Endodermal cell (in vitro differentiated cells): ENCODE results near the gene ESR1. TPM values are rescaled to one million over a fixed set of nuclear protein-coding genes. Genes with fewer than 3 reads are reported as not detected.

ENCODE experiments used
- DNase-seq: peaks from one replicate; pipeline ENCODE4 v3.0.0-alpha.2; 2017
- H3K27ac ChIP-seq: 2 replicates; pipeline ENCODE4 v1.5.1; 2013; ENCODE audit warnings: mild to moderate bottlenecking, low read depth, low read length, moderate library complexity
- H3K27me3 ChIP-seq: 2 replicates; pipeline ENCODE4 v1.6.1; 2013; ENCODE audit warnings: mild to moderate bottlenecking, low read length, moderate library complexity; ENCODE audit not compliant: insufficient read depth, control insufficient read depth, poor library complexity, severe bottlenecking
- H3K36me3 ChIP-seq: 2 replicates; pipeline ENCODE4 v1.7.0; 2013; ENCODE audit warnings: mild to moderate bottlenecking, low read length, moderate library complexity; ENCODE audit not compliant: control insufficient read depth, insufficient read depth
- H3K4me1 ChIP-seq: one replicate; pipeline ENCODE4 v1.7.0; 2013; ENCODE audit warnings: low read length; ENCODE audit not compliant: control insufficient read depth, insufficient read depth
- H3K4me3 ChIP-seq: 2 replicates; pipeline ENCODE4 v1.5.1; 2013; ENCODE audit warnings: mild to moderate bottlenecking, low read length, moderate library complexity
- H3K9ac ChIP-seq: 2 replicates; pipeline ENCODE4 v1.6.1; 2013; ENCODE audit warnings: mild to moderate bottlenecking, low read length, moderate library complexity; ENCODE audit not compliant: poor library complexity, severe bottlenecking; ENCODE audit errors: extremely low read depth
- H3K9me3 ChIP-seq: 2 replicates; pipeline ENCODE4 v1.6.1; 2013; ENCODE audit warnings: mild to moderate bottlenecking, low read length, moderate library complexity; ENCODE audit not compliant: control insufficient read depth
- H3K27ac Mint-ChIP-seq: 2 replicates; pipeline ENCODE4 v1.8.0; 2020; ENCODE audit warnings: mixed read lengths
- H3K27me3 Mint-ChIP-seq: 2 replicates; pipeline ENCODE4 v1.8.0; 2021; ENCODE audit warnings: mild to moderate bottlenecking, mixed read lengths; ENCODE audit not compliant: insufficient read depth
- H3K36me3 Mint-ChIP-seq: 2 replicates; pipeline ENCODE4 v1.8.0; 2020; ENCODE audit warnings: low read depth, mixed read lengths
- H3K4me1 Mint-ChIP-seq: 2 replicates; pipeline ENCODE4 v1.8.0; 2020; ENCODE audit warnings: mixed read lengths
- H3K4me3 Mint-ChIP-seq: 2 replicates; pipeline ENCODE4 v1.8.0; 2020; ENCODE audit warnings: mild to moderate bottlenecking, moderate library complexity, mixed read lengths
- H3K9me3 Mint-ChIP-seq: 2 replicates; pipeline ENCODE4 v1.8.0; 2020; ENCODE audit warnings: mild to moderate bottlenecking, mixed read lengths
- WGBS, 2 experiments: methylation state at CpG; one replicate each; pipeline versions ENCODE4 v1.1.5 to v1.1.7; 2013; ENCODE audit warnings: missing lambda C conversion rate in 2 of 2, mixed read lengths in 1 of 2; ENCODE audit not compliant: insufficient coverage in 1 of 2, insufficient read length in 1 of 2; 5-methylcytosine and 5-hydroxymethylcytosine counted together
- total RNA-seq, 2 donors: library from RNA; stranded (reverse); fragmentation: NEBNext Ultra II Directional in 1 of 2; extraction: Animal tissue kit (Norgen Biotek cat#: 25700) in 1 of 2; gene quantifications; 2 replicates in 1 of 2; 3 replicates in 1 of 2; pipeline ENCODE4 v1.2.1, GENCODE V29; 2021
- TF ChIP-seq, protein P1 (sequence below): fragments of 200-600 bp; sonication (generic); conservative IDR thresholded peaks from 2 replicates; pipeline ENCODE4 v1.5.0; 2021; ENCODE audit warnings: antibody characterized with exemption, mild to moderate bottlenecking

Gene ESR1
- total RNA-seq, 2 donors from 2014 or later: not detected

DNA sequence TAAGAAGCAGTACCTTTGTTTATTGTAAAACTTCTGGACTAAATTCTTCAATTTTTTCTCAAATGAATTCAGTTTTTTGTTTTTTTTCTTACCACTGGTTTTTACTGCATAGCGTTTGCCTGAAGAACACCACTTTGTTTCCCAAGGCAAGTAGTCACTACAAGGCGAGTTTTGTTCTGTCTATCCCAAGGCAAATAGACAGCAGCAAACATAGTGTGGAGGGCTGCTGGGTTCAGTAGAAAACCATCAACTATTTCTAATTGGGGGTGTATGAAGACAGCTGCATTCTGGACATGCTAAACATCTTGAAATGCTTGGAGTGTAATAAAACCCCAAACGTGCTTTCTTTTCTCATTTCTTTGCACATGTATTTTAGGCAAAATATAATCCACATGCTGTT is 197.4 kb downstream of the ESR1 start:
- 67% methylated on average over 3 of the region's 3 CpGs; no CpG with 5 or more reads in 1 of the 2 experiments for WGBS, 2 experiments
- H3K36me3 Mint-ChIP-seq: no peaks in the 10 kb centered on the region
- no peak overlapping the region for H3K4me3 ChIP-seq
- H3K27ac ChIP-seq: no peak overlapping the region
- H3K4me1 Mint-ChIP-seq: no peaks in the 10 kb centered on the region
- H3K27me3 Mint-ChIP-seq: no peaks in the 10 kb centered on the region
- H3K9me3 Mint-ChIP-seq: no peaks in the 10 kb centered on the region
- no peaks in the 10 kb centered on the region for H3K9me3 ChIP-seq
- H3K4me3 Mint-ChIP-seq: no peak overlapping the region
- TF ChIP-seq, protein P1, sequence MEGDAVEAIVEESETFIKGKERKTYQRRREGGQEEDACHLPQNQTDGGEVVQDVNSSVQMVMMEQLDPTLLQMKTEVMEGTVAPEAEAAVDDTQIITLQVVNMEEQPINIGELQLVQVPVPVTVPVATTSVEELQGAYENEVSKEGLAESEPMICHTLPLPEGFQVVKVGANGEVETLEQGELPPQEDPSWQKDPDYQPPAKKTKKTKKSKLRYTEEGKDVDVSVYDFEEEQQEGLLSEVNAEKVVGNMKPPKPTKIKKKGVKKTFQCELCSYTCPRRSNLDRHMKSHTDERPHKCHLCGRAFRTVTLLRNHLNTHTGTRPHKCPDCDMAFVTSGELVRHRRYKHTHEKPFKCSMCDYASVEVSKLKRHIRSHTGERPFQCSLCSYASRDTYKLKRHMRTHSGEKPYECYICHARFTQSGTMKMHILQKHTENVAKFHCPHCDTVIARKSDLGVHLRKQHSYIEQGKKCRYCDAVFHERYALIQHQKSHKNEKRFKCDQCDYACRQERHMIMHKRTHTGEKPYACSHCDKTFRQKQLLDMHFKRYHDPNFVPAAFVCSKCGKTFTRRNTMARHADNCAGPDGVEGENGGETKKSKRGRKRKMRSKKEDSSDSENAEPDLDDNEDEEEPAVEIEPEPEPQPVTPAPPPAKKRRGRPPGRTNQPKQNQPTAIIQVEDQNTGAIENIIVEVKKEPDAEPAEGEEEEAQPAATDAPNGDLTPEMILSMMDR: no peak
- no peak overlapping the region for H3K27ac Mint-ChIP-seq
- H3K36me3 ChIP-seq: no peaks in the 10 kb centered on the region
- H3K27me3 ChIP-seq: no peaks in the 10 kb centered on the region
- no peak overlapping the region for H3K9ac ChIP-seq
- DNase-seq: no peak
- no peaks in the 10 kb centered on the region for H3K4me1 ChIP-seq

DNA sequence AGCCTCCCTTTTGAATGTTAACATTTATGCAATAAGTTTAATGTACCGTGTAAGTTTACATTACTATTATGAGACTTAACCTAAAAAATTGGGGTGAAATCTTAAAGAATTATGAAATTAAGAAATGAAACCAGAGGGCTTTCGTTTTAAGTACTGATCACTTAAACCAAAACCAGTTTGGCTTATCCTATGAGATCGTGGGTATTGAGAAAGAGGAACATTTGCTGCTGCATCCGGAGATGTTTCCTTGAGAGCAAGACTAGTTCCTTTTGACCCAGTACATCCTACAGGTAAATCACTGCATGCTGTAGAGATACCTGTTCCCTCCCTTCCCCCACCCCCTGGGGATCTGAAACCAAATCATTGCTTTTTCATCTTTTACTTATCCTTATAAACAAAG is 201.3 kb downstream of the ESR1 start:
- Mint-ChIP-seq H3K36me3 (no peaks in the 10 kb centered on the region), H3K27ac (no peak overlapping the region), H3K9me3 (no peaks in the 10 kb centered on the region), H3K4me1 (peaks cover 3% of the 10 kb centered on the region), H3K27me3 (no peaks in the 10 kb centered on the region), H3K4me3 (no peak overlapping the region)
- Histone ChIP-seq H3K27me3 (no peaks in the 10 kb centered on the region), H3K27ac (no peak overlapping the region), H3K4me3 (no peak overlapping the region), H3K36me3 (no peaks in the 10 kb centered on the region), H3K9ac (no peak overlapping the region), H3K4me1 (no peaks in the 10 kb centered on the region), H3K9me3 (no peaks in the 10 kb centered on the region)
- WGBS, 2 experiments: 87 to 100% methylated on average over 2 to 3 of the region's 4 CpGs
- TF ChIP-seq, protein P1: no peak
- no peak for DNase-seq

DNA sequence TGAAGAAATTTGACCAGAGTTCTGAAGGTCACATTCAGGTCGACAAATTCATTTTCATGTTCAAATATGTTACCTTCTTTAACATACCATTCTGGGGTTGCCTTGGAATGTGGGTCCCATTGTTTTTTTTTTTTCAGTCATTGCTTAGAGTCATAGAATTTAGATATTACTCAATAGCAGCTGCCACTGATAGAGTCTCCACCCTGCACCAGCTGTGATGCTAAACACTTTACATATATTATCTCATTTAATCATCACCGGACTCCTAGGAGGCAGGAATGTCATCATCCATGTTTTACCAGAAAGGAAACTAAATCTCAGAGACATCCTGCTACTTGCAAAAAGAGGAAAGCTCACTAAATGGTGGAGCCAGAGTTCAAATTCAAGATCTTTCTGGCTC is 204.7 kb downstream of the ESR1 start:
- H3K4me1 ChIP-seq: no peaks in the 10 kb centered on the region
- no peak overlapping the region for H3K9ac ChIP-seq
- Mint-ChIP-seq H3K36me3 (no peaks in the 10 kb centered on the region), H3K27me3 (no peaks in the 10 kb centered on the region), H3K9me3 (no peaks in the 10 kb centered on the region), H3K27ac (no peak overlapping the region), H3K4me1 (peaks cover 3% of the 10 kb centered on the region), H3K4me3 (no peak overlapping the region)
- WGBS, 2 experiments: 90 to 100% methylated on average over 2 of the region's 2 CpGs
- H3K9me3 ChIP-seq: no peaks in the 10 kb centered on the region
- TF ChIP-seq, protein P1: no peak
- no peaks in the 10 kb centered on the region for H3K36me3 ChIP-seq
- H3K27me3 ChIP-seq: no peaks in the 10 kb centered on the region
- no peak overlapping the region for H3K27ac ChIP-seq
- no peak for DNase-seq
- no peak overlapping the region for H3K4me3 ChIP-seq
